HG02623 (cell line): ENCODE data around the gene CACNA1G.

Experiments used
- ATAC-seq: cut with Tn5 transposase; IDR thresholded peaks from one replicate; pipeline ENCODE4 v1.9.1; 2021; ENCODE audit warnings: moderate library complexity; ENCODE audit not compliant: unreplicated experiment

Gene CACNA1G

DNA sequence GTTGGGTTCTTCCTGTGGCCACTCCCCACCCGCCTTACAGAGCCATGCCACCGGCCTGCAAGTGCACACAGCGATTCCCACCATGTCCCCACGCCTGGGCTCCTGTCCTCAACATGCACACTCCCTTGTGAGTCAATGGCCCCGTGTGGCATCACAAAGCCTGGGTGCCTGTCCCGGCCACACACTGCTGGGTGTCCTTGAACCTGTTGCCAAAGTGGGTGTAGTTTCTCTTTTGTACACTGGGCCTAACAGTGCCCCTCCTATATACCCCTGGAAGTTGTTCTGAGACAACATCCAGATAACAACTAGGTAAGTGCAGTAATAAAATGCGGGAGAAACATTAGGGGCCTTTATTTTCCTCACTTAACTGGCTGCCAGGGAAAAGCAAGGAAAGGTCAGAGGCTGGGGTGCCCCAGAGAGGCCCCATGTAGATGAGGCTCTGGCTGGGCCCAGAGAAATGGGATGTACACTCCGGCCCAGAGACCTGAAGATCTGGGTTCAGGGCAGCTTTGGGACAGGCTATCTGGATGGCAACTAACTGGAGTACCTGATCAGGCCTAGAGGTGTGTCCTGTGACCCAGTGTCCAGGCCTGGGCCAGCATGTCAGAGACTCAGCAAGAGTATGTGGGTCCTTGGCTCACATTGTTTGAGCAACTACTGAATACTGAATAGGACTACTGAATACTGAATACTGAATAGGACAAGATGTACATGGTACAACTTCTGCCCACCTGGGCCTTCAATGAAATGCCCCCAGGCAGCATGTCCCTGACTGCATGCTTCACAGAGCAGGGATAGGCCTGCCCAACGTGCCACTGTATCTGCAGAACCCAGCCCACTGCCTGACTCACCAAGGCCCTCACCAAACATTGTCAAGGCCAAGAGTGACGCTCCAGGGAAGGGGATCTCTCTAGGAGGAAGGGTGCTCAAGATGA, 82.5 kb downstream of the CACNA1G start:
- ATAC-seq: no peak

- ATAC-seq: no peak
These were observed 85.5 kb downstream of the CACNA1G start for GRCh38 chr17:50645748-50646682.

DNA sequence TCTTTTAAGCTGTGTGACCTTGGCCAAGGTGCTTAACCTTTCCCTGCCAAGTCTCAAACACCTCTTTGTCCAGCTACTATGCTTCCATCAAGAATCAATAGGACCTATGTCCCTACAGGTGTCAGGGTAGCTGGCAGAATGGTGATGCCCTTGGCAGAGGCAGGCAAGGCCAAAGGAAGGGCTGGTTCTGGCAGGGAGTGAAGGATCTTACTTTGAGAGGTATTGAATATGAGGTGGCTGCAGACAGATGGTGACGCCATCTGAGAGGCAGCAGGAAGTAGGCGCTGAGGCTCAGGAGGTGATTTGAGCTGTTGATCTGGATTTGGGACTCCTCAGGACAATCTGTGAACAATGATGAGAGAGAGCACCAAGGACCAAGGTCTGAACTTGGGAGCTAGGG, 86.7 kb downstream of the CACNA1G start:
- no peak for ATAC-seq

DNA sequence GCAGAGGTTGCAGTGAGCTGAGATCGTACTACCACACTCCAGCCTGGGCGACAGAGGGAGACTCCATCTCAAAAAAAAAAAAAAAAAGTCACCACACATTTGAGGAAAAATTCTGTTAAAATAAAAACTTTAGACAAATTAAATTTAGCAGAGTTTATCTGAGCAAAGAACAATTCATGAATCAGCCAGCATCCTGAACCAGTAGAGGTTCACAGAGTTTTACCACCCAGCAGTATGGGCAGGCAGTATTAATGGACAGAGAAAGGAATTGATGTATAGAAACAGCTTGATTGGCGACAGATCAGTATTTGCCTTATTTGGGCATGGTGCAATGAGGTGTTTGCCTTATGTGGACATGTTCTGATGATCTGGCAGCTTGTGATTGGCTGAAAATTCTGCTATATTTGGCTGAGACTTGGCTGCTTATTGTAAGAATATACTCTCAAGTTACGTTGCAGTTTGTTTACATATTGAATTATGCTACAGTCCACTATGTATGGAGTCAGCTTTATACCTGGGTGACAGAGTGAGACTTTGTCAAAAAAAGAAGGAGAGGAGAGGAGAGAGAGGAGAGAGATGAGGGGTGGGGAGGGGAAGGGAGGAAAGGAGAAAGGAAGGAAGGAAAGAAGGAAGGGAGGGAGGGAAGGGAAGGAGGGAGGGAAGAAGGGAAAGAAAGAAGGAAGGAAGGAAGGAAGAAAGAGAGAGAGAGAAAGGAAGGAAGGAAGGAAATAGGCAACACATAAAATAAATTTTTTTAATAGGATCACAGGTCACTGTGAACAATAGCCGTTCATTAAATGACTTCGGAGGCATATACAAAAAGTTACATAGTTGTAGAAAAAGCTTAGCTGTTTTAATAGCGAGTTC, 88.8 kb downstream of the CACNA1G start:
- ATAC-seq: no peak

DNA sequence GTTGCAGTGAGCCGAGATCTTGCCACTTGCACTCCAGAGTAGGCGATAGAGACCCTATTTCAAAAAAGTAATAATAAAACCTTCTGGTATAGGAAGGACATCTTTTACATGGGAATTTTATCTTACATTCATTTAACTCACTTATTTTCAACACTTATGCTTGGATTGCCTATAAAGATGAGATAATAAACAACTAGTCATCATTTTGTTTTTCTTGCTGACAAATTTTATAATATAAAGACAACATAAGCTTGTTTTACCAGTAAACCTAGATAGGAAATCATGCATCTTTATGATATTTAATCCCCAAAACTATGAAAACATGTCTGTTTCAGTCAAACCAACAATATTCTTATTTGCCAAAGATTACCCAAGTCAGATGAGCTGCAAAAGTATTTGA, 91.1 kb downstream of the CACNA1G start:
- no peak for ATAC-seq

- no peak for ATAC-seq
These were observed 93.2 kb downstream of the CACNA1G start for GRCh38 chr17:50653738-50654137.

- no peak for ATAC-seq
These were observed 96.0 kb downstream of the CACNA1G start for GRCh38 chr17:50656509-50656908.

DNA sequence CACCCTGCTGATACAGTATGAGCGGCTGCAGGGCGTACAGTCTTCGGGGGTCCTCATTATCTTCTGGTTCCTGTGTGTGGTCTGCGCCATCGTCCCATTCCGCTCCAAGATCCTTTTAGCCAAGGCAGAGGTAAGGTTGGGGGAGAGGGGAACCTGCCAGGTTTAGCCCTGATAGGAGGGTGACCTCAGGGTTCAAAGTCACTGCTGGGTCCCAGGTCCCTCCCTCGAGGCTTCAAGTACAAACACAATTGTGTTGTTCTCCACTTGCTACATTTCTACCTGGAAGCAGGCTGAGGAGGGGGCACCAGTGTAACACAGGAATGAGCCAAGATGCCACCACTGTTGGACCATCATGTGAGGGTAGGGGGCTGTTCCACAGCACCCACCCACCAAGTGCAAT, 96.5 kb downstream of the CACNA1G start:
- no peak for ATAC-seq

DNA sequence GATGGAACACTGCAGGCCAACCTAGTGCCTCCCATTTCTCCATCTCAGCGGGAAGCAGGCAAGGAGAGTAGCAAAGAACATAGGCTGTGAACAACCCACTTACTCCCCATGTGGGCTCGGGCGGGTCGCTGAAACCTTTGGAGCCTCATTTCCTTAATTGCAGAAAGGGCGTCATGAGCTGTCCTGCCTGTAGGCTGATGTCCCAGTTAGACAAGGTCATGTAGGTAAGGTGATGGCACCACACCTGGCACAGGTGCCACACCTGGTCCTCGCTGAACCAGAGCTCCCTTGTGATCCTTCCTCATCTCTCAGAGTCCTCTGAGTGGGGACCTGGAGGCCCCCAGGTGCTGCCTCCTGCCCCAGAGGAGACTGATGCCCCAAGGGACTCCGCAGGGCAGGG, 97.1 kb downstream of the CACNA1G start:
- no peak for ATAC-seq

DNA sequence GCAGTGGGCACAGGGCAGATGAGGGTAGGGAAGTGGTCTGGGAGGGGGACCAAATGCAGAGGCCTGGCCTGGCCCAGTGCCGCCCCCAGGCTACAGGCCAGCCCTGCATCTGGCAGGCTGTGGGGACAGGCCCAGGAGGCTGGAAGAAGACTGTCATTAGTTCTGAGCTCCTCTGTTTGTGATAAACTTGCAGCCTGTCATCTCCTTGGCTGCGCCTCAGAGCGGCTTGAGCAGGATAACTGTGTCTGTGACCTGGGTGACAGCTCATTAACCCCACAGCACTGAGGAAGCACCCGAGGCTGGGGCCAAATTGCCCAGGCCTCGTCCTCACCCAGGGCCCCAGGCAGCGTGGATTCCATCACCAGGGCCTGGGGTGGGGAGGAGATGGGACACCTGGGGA, 98.1 kb downstream of the CACNA1G start:
- ATAC-seq: no peak

DNA sequence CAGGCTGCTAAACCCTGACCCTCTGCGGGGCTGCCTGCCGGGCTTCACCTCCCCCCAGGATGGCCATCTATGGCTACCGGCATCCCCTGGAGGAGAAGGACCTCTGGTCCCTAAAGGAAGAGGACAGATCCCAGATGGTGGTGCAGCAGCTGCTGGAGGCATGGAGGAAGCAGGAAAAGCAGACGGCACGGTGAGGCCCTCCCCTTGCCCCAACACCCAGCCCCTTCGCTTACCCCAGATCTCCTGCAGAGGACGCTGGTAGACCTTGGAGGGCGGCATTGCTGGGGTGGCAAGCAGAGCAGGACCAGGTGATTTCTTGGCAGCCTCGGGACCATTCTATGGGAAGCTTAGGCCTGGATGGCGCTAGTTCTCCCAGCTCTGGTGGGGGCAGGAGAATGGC, 98.7 kb downstream of the CACNA1G start:
- no peak for ATAC-seq

DNA sequence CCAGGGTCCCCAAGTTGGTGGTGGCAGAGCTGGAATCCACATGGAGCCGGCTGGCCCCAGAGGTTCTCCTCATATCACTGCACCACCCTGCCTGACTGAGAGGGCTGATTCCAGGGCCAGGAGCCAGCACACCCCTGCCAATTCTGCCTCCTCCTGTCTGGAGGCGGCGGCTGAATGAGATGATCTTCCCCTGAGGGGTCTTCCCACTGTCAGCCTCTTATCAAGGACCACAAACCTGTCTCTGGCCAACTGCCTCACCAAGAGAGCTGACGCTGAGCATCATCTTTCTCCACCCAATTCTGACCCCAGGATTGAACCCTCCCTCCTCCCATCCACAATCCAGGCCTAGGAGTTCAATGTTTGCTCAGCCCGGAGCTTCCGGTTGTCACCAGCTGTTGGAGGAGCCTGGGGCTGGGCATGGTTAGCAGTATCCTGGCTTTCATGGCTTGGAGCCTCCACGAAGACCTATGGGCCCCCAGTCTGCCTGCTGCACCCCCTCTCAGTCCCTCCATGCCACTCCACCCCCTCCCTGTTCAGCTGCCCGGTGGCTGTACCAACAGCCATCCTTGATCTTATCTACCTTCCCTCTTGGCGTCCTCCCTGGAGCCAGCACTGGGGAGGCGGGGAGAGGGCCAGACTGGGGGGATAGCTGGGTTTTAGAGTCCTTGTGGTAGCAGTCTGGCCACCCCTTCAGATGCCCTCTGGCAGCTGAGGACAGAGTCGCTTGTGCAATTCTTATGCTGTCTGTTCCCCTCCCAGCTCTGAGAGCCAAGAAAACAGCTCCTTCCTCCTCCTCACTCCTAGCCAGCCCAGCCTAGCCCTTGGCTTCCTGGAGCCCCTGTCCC, 99.7 kb downstream of the CACNA1G start:
- no peak for ATAC-seq

DNA sequence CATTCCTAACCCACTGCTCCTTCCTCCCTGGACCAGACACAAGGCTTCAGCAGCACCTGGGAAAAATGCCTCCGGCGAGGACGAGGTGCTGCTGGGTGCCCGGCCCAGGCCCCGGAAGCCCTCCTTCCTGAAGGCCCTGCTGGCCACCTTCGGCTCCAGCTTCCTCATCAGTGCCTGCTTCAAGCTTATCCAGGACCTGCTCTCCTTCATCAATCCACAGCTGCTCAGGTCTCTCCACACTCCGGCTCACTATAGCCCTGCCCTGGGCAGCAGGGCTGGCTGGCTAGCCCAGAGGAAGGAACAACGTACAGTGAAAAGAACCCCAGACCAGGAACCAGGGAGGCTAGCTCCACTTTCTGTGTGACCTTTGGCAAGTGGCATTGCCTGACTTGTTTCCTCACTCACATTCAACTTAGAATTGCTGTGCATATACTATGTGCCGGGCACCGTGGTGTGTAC, 100.4 kb downstream of the CACNA1G start:
- ATAC-seq: no peak

- ATAC-seq: no peak
These were observed 100.8 kb downstream of the CACNA1G start for GRCh38 chr17:50661348-50661747.

GRCh38 chr17:50661795-50662391, 101.4 kb downstream of the CACNA1G start:
- no peak for ATAC-seq

DNA sequence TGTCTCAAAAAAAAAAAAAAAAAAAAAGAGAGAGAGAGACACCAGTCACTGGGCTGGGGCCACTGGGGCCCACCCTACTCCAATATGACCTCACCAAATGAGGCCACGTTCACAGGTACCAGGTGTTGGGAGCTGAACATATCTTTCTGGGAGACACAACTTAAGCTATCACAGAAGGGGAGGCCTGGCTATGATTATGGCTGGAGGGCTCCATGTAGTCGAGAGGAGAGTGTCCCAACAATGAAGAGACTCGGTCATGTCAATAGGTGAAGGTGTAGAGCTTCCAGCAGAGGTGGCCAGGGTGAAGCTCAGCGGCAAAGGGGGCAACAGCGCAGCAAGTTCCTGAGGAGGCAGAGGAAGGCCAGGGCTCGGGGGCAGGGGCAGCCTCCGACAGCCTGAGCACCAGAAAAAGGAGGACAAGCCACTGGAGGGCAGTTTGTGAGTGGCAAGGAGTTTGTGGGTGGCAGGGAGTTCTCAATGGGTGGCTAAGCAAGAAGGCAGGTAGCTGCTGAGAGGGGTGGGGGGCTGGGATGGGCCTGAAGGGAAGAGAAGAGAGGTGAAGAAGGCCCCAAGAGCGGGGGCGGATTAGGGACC, 102.2 kb downstream of the CACNA1G start:
- no peak for ATAC-seq

- ATAC-seq: no peak
These were observed 103.4 kb downstream of the CACNA1G start for GRCh38 chr17:50663812-50664374.

GRCh38 chr17:50664788-50665458, 104.4 kb downstream of the CACNA1G start:
- ATAC-seq: no peak
